Activated CD4-positive, alpha-beta T cell treated with anti-CD3 and anti-CD28 coated beads, Interleukin-2, amount 50 U/mL, for 4 hours (primary cell): Measurements from ENCODE around the gene INA.
"Not testable (repeated sequence)": the region's sequence is repeated elsewhere in the genome, so short reads cannot be mapped to it uniquely, and the experiment has no call there.

Experiments
- DNase-seq, 2 experiments: peaks; one replicate each; pipeline ENCODE4 v3.0.0-alpha.2; 2020

The INA gene

DNA sequence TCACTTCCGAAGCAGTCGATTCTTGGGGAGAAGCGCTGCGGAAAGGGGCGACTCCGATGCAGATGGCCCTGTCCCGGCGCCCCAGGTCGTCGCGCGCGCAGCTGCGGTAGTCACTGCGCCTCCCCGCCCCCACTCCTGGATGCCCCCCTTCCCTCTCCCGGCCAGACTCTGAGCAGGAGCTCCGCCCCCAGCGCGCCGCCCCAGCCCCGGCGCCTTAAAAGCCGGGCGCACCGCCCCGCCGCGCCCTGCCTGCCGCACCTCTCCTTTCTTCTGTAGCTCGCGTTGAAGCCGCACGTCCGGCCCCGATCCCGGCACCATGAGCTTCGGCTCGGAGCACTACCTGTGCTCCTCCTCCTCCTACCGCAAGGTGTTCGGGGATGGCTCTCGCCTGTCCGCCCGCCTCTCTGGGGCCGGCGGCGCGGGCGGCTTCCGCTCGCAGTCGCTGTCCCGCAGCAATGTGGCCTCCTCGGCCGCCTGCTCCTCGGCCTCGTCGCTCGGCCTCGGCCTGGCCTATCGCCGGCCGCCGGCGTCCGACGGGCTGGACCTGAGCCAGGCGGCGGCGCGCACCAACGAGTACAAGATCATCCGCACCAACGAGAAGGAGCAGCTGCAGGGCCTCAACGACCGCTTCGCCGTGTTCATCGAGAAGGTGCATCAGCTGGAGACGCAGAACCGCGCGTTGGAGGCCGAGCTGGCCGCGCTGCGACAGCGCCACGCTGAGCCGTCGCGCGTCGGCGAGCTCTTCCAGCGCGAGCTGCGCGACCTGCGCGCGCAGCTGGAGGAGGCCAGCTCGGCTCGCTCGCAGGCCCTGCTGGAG lies at the start of gene INA:
TSS of gene INA (plus strand) at position 243 of the 817 bp plus-strand sequence. CDS start at position 317, 74 bp downstream.
- DNase-seq, result no peak

DNA sequence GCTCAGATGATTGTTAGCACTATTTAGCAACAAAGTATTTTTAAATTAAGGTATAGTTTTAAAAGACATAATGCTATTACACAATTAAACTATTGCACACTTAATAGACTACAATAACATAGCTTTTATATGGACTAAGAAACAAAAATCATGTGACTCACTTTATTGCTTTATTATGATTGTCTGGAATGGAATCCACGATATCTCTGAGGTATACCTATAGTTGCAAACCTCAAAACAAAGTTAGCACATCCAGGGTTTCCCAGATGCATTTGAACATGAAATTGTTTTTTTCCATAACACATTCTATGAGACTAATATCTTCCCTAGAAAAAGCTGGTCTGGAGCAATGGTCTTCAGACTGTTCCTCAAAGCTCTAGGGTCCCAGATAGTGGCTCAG lies 49.5 kb upstream of the INA start:
- no peak for DNase-seq

DNA sequence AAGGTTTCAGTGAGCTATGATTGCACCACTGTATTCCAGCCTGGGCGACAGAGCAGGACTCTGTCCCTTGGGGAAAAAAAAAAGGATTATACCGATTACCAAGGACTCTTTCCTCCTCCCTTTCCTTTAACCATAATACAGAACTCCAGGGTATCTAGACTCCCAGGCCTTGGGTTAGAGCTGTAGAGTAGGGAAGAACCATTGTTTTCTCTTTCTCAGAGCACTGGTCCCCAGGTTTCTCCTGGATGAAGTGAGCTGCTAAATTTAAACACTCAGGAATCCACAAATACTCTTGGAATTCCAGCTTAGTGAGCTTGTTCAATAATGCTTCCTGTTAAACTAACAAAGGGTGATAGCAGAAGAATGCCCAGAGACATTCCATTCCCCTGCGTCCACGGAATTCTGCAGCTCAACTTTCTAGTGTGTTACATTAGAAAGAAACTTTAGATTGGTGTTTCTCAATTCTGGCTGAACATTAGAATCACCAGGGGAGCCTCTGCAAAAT lies 45.8 kb upstream of the INA start:
- DNase-seq, result no peak

- DNase-seq, result no peak
Measured at GRCh38 chr10:103232131-103232673, 44.7 kb upstream of the INA start.

DNA sequence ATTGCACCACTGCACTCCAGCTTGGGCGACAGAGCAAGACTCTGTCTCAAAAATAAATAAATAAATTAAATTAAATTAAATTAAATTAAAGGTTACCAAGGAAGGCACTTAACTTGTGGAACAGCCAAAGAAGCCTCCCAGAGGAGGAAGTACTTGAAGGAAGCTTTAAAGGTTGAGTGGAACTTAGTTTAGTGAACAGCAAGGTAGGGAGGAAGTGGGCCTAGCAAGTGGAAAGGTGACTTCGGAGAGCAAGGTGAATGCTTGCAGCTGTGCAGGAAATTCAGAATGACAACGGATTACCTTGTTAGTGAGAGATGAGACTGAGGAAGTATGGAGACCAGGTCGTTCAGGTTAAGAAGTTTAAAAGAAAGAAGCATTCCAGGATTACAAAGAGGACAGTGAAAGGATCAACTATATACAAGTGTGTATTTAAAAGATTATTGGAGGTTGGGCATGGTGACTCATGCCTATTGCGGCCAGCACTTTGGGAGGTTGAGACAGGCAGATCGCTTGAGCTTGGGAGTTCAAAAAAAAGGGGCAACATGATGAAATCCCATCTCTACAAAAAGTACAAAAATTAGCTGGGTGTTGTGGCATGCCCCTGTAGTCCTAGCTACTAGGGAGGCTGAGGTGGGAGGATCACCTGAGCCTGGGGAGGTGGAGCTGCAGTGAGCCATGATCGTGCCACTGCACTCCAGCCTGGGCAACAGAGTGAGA lies 44.0 kb upstream of the INA start:
- DNase-seq, result no peak

DNA sequence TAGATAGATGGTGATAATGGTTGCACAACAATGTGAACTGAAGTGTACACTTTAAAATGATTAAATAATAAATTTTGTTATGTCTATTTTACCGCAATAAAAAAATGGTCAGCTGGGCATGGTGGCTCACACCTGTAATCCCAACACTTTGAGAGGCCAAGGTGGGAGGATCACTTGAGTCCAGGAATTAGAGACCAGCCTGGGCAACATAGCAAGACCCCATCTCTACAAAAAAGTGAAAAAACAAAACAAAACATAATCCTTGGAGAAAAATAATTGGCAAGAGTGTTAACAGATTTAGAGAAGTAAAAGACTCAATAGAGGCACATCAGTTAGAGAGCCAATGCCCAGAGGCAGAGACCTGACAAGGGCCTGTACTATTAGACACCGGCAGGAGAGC lies 41.2 kb upstream of the INA start:
- DNase-seq, result no peak

DNA sequence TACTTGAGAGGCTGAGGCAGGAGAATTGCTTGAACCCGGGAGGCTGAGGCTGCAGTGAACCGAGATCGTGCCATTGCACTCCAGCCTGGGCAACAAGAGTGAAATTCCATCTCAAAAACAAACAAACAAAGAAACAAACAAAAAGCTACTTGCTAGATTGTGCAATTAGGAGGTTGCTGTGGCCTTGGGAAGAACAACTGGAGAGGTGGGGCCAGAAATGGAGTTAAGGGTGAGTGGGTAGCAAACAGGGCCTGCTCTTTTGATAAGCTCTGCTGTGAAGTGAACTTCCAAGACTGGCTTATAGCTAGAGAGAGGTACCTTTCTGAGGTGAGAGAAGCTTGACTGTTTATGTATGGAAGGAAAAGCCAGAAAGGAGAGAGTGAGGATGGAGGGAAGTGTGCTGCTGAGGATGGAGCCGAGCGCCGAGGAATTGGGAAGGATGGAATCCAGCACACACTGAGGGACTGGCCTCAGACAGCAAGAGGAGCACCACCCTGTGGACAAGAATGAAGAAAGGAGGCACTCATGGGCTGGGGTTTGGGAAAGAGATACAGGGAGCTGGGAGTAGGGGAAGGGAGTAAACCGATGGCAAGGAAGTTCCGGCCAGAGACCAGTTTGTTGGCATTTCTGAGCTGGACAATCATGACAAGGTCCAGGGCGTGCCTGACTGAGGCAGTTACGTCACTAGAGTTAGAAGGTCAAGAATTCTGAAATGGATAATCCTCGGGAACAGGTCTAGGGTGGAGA lies 38.3 kb upstream of the INA start:
- no peak for DNase-seq

DNA sequence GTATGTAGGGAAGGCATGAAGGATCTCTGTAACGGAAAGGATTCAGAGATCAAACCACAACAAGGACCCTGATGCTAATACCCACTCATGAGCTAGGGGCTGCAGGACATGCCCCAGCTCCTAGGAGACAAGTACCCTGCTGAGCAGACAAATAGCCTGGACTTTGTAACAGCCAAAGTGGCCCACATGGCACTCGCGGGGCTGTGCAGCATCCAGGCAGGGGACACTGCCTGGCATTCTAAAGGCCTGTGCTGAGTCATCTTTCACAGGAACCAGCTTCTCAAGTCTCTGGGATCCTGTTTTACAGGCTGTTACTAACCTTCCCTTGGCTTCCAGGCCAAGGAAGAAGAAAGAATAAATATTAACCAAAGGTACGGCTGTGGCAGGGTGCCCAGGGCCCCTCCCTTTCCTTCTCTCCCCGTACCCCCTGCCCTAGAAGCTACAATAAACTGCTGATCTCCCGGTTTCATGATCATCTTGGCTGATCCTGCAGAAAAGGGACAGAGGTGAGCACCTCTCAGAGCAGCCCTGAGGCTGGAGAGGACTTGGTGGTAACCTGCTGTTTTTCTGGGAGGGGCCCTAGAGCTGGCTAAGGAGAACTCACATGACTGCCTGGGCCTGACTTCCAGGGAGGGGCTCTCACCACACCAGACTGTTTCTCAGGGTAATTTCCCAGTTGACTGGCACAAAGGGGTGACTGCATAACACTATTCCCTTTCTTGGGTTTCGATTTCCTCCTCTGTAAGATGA lies 35.5 kb upstream of the INA start:
- DNase-seq, result no peak

GRCh38 chr10:103244666-103245271 lies 32.2 kb upstream of the INA start:
- DNase-seq, result peak; percentile 49 to 54

DNA sequence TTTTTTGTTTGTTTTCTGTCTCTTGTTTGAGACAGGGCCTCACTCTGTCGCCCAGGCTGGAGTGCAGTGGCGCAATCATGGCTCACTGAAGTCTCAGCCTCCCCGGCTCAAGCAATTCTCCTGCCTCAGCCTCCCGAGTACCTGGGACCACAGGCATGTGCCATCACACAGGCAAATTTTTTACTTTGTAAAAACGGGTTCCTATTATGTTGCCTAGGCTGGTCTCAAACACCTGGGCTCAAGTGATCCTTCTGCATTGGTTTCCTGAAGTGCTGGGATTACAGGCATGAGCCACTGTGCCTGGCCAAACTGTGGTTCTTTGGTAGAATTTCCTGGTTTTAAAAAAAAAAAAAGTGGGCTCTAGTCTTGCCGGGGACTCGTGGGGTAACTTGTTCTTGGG lies 31.4 kb upstream of the INA start, which contains the start of gene RPEL1:
TSS of gene RPEL1 (plus strand) at position 301 of the 400 bp plus-strand sequence. CDS start 110 bp downstream, outside the sequence.
- not testable (repeated sequence) for DNase-seq

GRCh38 chr10:103246324-103246723 lies 30.6 kb upstream of the INA start:
- no peak for DNase-seq

GRCh38 chr10:103254113-103254512 lies 22.8 kb upstream of the INA start:
- DNase-seq, result no peak

GRCh38 chr10:103254538-103255325 lies 22.2 kb upstream of the INA start:
- DNase-seq, result no peak

- no peak for DNase-seq
Measured at GRCh38 chr10:103256613-103257012, 20.3 kb upstream of the INA start.

- no peak for DNase-seq
Measured at GRCh38 chr10:103257812-103258211, 19.1 kb upstream of the INA start.

DNA sequence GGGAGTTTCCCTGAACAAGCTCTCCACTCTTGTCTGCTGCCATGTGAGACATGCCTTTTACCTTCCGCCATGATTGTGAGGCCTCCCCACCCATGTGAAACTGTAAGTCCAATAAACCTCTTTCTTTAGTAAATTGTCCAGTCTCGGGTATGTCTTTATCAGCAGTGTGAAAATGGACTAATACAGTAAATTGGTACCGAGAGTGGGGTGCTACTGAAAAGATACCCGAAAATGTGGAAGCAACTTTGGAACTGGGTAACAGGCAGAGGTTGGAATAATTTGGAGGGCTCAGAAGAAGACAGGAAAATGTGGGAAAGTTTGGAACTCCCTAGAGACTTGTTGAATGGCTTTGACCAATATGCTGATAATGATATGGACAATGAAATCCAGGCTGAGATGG lies 18.0 kb upstream of the INA start:
- DNase-seq, result not testable (repeated sequence)

DNA sequence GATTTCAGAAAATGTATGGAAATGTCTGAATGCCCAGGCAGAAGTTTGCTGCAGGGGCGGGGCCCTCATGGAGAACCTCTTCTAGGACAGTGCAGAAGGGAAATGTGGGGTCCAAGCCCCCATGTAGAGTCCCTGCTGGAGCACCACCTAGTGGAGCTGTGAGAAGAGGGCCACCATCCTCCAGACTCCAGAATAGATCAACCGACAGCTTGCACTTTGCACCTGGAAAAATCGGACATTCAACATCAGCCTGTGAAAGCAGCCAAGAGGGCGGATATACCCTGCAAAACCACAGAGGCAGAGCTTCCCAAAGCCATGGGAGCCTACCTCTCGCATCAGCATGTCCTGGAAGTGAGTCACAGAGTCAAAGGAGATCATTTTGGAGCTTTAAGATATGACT lies 16.9 kb upstream of the INA start:
- DNase-seq, result no peak

GRCh38 chr10:103262229-103262628 lies 14.7 kb upstream of the INA start:
- no peak for DNase-seq

DNA sequence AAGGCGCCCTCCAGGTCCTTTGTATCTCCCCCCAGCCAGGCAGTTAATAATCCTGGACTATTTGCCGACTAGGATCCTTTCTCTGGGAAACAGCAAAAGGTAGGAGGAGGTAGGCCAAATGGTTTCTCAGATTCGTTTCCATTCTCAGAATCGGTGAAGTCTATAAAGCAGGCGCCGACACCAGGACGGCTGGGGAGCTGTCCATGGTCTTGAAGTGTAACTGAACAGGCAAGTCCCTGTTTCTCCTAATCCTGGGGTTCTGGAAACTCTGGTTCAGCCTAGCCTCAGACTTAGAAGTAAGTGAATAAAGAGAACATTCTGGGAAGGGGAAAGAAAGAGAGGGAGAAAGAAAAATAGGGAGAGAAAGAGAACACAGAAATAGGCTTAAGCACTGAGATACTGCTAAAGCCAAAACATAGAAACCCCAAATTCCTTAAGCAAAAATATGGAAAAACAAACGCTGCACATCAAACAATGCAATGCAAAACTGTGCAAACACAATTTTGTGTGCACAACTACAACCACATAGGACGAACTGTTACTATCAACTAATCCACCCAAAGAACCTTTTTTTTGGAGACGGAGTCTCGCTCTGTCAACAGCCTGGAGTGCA lies 11.1 kb upstream of the INA start:
- peak in 1 of 2 experiments; percentile 12 for DNase-seq

- DNase-seq, result no peak
Measured at GRCh38 chr10:103273041-103273441, 3.9 kb upstream of the INA start.
